Stimulated activated CD4-positive, alpha-beta T cell treated with anti-CD3 and anti-CD28 coated beads, Interleukin-1b, Interleukin-23, amount 100 ng/mL, for 4 hours (primary cell): ENCODE results near the gene SKA2.
"Not testable (repeated sequence)": the region's sequence is repeated elsewhere in the genome, so short reads cannot be mapped to it uniquely, and the experiment has no call there.

Source experiments
- DNase-seq, 2 donors: peaks; one replicate each; pipeline ENCODE4 v3.0.0-alpha.2; 2020; ENCODE audit warnings: low read depth in 2 of 2

Gene SKA2

GRCh38 chr17:59154721-59155438, at the start of gene SKA2:
Gene SKA2 (minus strand): TSS chr17:59155186. CDS start chr17:59155163, 23 bp downstream.
- peak; percentile 84 to 95 for DNase-seq

GRCh38 chr17:59202320-59202719, 47.3 kb upstream of the SKA2 start:
- DNase-seq = no peak

- no peak for DNase-seq
Observed at GRCh38 chr17:59199398-59199797, 44.4 kb upstream of the SKA2 start.

GRCh38 chr17:59193336-59193862, 38.4 kb upstream of the SKA2 start:
- DNase-seq = no peak

GRCh38 chr17:59190806-59191205, 35.8 kb upstream of the SKA2 start:
- no peak for DNase-seq

GRCh38 chr17:59186850-59187249, 31.9 kb upstream of the SKA2 start:
- no peak for DNase-seq

- no peak for DNase-seq
Observed at GRCh38 chr17:59185997-59186396, 31.0 kb upstream of the SKA2 start.

- no peak for DNase-seq
Observed at GRCh38 chr17:59181481-59181880, 26.5 kb upstream of the SKA2 start.

GRCh38 chr17:59180626-59181025, 25.6 kb upstream of the SKA2 start:
- no peak for DNase-seq

GRCh38 chr17:59179601-59180000, 24.6 kb upstream of the SKA2 start:
- DNase-seq = not testable (repeated sequence)

GRCh38 chr17:59178266-59178985, 23.4 kb upstream of the SKA2 start:
- no peak for DNase-seq

- no peak for DNase-seq
Observed at GRCh38 chr17:59175076-59175475, 20.1 kb upstream of the SKA2 start.

GRCh38 chr17:59174671-59175070, 19.7 kb upstream of the SKA2 start:
- DNase-seq = no peak

- no peak for DNase-seq
Observed at GRCh38 chr17:59172436-59173004, 17.5 kb upstream of the SKA2 start.

GRCh38 chr17:59167571-59168001, 12.6 kb upstream of the SKA2 start:
- DNase-seq = no peak

GRCh38 chr17:59165933-59166342, 11.0 kb upstream of the SKA2 start:
- peak in 1 of 2 donors; percentile 18 for DNase-seq

GRCh38 chr17:59161477-59161876, 6.5 kb upstream of the SKA2 start:
- DNase-seq = no peak

GRCh38 chr17:59160157-59161025, 5.4 kb upstream of the SKA2 start:
- no peak for DNase-seq

- DNase-seq = peak; percentile 70 to 82
Observed at GRCh38 chr17:59155439-59156177, 622 bp upstream of the SKA2 start, which contains the start of gene PRR11. Gene PRR11 (plus strand): TSS chr17:59155746. CDS start chr17:59169753, 14,007 bp downstream.

- peak in 1 of 2 donors; percentile 15 for DNase-seq
Observed at GRCh38 chr17:59154292-59154720, 680 bp downstream of the SKA2 start.

- no peak for DNase-seq
Observed at GRCh38 chr17:59152925-59153324, 2.1 kb downstream of the SKA2 start.
